GM10248 (cell line): Measurements from ENCODE around the gene PLEKHA1.

Experiments used
- CTCF ChIA-PET: fragments of 300-600 bp; sonication (Branson Sonifier 250); formaldehyde crosslinking; extraction: SDS; loops from one replicate; lab custom pipeline; 2021; ENCODE audit warnings: antibody characterized with exemption; lab: Yijun Ruan, JAX
- POLR2A ChIA-PET: fragments of 350-650 bp; sonication (Branson Sonifier 250); formaldehyde crosslinking; extraction: SDS; loops from one replicate; lab custom pipeline; 2020; ENCODE audit warnings: antibody characterized with exemption; lab: Yijun Ruan, JAX
- DNase-seq: peaks from one replicate; pipeline ENCODE4 v3.0.0; 2012; ENCODE audit errors: extremely low spot score
- CTCF ChIP-seq: IDR thresholded peaks from 2 replicates; pipeline ENCODE4 v1.5.1; 2012; ENCODE audit warnings: mild to moderate bottlenecking, low read depth; ENCODE audit errors: extremely low read depth, missing control alignments, control extremely low read depth

PLEKHA1 gene

GRCh38 chr10:122373721-122374120 is 787 bp upstream of the PLEKHA1 start:
- TF ChIP-seq CTCF: no peak
- no peak for DNase-seq
- POLR2A ChIA-PET: interaction anchor here (0.9 kb wide), 1 partner anchor 81 kb away, joined by 3 read pairs; no protein-coding TSS in a partner anchor
- CTCF ChIA-PET: interaction anchor here (1.0 to 1.9 kb wide), 6 partner anchors 13 to 74 kb away, joined by 3 to 8 read pairs (median 4); no protein-coding TSS in a partner anchor

- no peak for TF ChIP-seq CTCF
- POLR2A ChIA-PET: no interaction called here
- peak; percentile 67 for DNase-seq
- CTCF ChIA-PET: interaction anchor here (1.0 to 1.7 kb wide), 8 partner anchors 9 to 95 kb away, joined by 3 to 6 read pairs (median 4); no protein-coding TSS in a partner anchor
Observed at GRCh38 chr10:122374859-122375678, 561 bp downstream of the PLEKHA1 start.

- DNase-seq: no peak
- ChIA-PET POLR2A (no interaction called here), CTCF (interaction anchor here (0.9 to 1.7 kb wide), 4 partner anchors 8 to 96 kb away, joined by 3 to 5 read pairs (median 3); no protein-coding TSS in a partner anchor)
- TF ChIP-seq CTCF: no peak
Observed at GRCh38 chr10:122375679-122376160, 1.2 kb downstream of the PLEKHA1 start.

GRCh38 chr10:122376364-122376961 is 2.0 kb downstream of the PLEKHA1 start:
- POLR2A ChIA-PET: no interaction called here
- CTCF ChIA-PET: interaction anchor here (0.9 kb wide), 1 partner anchor 77 kb away, joined by 3 read pairs; no protein-coding TSS in a partner anchor
- no peak for TF ChIP-seq CTCF
- no peak for DNase-seq

- POLR2A ChIA-PET: no interaction called here
- CTCF ChIA-PET: interaction anchor here (2.2 kb wide), 1 partner anchor 80 kb away, joined by 9 read pairs; no protein-coding TSS in a partner anchor
- no peak for DNase-seq
- no peak for TF ChIP-seq CTCF
Observed at GRCh38 chr10:122379041-122379440, 4.5 kb downstream of the PLEKHA1 start.

GRCh38 chr10:122379537-122379936 is 5.0 kb downstream of the PLEKHA1 start:
- POLR2A ChIA-PET: no interaction called here
- TF ChIP-seq CTCF: no peak
- CTCF ChIA-PET: interaction anchor here (2.2 kb wide), 1 partner anchor 81 kb away, joined by 9 read pairs; no protein-coding TSS in a partner anchor

More at GRCh38 chr10:122379537-122379936, 5.0 kb downstream of the PLEKHA1 start:
- no peak for DNase-seq
